HG03064 (cell line): ENCODE measurements around the gene CAPZA2.

Source experiments
- ATAC-seq: cut with Tn5 transposase; IDR thresholded peaks from one replicate; pipeline ENCODE4 v1.9.1; 2021; ENCODE audit warnings: low read depth; ENCODE audit not compliant: unreplicated experiment

The CAPZA2 gene

DNA sequence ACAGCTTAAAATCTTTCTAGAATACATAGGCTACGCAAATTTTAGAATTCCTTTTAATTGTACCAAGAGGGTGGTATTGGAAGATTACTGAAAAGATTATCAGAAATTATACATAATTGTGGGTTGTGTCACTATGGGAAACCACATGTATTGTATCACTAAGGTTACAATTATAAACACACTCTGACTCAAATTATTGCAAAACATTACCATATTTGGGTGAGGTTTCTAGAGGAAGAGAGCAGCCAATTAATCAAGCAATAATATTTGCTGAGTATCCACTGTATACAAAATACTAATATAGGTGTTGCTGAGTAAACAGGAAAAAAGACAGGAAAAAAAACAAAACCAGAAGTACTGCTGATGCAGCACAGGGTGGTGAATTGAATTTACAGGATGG lies 3.1 kb upstream of the CAPZA2 start:
- ATAC-seq: no peak

DNA sequence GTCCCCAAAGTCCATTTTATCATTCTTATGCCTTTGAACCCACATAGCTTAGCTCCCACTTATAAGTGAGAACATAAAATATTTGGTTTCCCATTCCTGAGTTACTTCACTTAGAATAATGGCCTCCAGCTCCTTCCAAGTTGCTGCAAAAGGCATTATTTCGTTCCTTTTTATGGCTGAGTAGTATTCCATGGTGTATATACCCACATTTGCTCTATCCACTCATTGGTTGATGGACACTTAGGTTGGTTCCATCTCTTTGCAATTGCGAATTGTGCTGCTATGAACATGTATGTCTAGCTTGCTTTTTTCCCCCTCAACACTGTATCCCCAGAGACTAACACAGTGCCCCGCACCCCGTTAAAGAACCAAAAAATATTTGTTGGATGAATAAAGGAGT lies 670 bp upstream of the CAPZA2 start:
- no peak for ATAC-seq

GRCh38 chr7:116862951-116863670 lies 724 bp downstream of the CAPZA2 start:
- ATAC-seq: peak; percentile 36

DNA sequence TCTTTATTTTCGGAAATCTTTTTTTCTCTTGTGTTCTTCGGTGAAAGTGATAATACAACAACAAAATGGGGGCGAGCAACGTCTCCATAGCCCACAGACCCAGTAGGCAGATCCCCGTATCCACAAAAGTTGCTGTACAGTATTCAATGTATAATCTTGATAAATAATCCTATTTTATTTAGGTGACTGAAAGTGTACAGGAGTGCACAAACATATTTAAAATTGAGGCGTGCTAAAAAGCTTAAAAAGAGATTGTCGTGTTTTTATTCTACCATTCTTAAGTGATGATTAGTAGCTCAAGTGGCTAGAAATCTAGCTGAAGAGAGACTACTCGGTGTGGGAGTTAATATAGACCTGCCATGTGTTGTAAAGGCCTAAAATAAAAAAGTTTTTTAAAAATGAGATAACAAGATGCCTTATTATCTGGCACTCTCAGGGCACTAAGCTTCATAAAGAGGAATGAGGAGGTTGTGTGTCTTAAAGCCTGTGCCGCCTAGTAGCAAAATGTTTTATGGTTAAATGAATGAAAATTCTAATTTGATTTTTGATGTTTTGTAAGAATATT lies 1.6 kb downstream of the CAPZA2 start:
- no peak for ATAC-seq

DNA sequence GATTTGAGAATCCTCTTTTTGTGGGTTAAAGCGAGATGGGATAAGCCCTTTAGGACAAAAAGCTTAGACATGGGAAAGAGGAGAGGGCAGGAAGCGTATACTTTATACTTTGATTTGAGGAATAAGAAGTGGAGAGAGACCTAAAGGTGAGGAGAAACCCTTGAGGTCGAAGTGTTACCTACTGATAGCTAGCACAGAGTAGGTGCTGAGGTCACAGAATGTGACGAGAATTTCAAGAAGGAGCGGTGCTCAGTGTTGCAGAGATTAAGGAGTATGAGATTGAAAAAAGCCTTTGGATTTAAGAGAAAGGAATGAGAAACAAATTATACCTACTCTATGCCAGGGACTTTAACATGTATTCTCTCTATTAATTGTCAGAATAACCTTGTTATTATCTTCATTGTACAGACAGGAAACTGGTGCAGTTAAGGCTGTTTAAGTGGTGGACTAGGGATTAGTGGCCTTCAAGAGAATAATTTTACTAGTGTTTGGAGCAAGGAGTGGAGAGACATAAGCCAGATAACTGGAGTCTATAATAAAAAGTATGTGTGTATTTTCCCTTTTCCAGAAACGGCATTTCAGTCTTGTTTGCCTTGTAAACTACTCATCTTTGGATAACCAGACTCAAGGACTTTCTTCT lies 8.8 kb downstream of the CAPZA2 start:
- no peak for ATAC-seq

GRCh38 chr7:116872026-116872425 lies 9.6 kb downstream of the CAPZA2 start:
- ATAC-seq: no peak

- no peak for ATAC-seq
These were observed 11.2 kb downstream of the CAPZA2 start for GRCh38 chr7:116873619-116874018.

- no peak for ATAC-seq
These were observed 14.5 kb downstream of the CAPZA2 start for GRCh38 chr7:116876664-116877442.

- no peak for ATAC-seq
These were observed 15.2 kb downstream of the CAPZA2 start for GRCh38 chr7:116877443-116878217.

- no peak for ATAC-seq
These were observed 22.3 kb downstream of the CAPZA2 start for GRCh38 chr7:116884691-116885090.

DNA sequence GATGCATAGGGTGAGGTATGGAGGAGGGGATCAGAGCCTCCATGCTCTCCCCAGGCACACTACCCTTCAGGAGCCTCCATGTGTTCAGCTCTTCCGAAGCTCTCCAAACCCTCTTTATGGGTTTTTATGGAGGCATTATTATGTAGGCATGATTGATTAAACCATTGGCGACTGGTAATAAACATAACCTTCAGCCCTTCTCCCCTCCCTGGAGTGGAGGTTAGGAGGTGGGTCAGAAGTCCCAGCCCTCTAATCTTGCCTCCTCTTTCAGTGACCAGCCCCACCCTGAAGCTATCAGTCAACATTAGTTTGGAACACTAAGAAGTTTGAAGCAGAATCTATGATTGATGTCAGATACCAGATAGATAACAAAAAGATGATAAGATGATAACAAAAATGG lies 23.3 kb downstream of the CAPZA2 start:
- no peak for ATAC-seq

DNA sequence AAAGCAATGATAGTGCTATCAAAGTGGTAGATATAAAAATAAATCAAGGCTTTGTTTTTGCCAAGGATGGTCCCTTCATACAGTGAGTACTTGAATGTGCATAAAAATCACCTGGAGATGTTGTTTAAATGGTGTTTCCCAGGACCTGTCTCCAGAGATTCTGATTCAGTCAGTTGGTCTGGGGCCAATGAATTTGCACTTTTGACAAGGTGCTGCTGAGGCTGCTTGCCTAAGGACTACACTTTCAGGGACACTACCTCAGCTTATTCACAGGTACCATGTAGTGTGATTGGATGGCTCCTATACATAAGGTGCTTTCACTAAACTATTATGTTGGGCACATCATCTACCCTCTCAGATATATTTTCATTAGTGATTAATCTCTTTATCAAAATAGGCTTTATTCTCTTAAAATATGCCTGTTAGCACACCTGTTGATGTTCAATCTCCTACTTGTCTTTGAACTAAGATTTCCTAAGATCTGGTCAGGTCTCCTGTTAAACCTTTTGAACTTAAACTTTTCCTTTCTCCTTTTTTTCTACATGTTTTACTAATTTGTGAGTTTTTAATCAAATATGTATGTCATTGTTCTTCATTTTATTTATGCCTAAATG lies 24.3 kb downstream of the CAPZA2 start:
- ATAC-seq: no peak

DNA sequence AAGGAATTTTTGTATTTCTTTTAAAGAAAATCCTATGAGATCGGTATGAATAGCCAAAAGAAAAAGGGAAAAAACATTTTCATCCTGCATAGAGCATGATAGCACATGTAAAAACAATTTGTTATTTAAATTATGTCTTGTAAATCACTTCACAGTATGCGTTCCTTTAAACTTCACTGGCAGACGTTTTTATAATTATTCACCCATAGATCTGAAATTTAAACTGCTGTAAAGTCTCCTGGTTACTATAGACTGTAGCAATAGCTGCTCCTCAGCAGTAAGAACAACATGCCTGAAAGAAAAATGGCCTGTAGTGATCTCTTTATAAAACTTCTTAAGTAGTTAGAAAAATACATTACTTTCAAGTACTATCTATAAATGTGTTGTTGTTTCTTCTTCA lies 26.5 kb downstream of the CAPZA2 start:
- ATAC-seq: no peak

- ATAC-seq: no peak
These were observed 33.5 kb downstream of the CAPZA2 start for GRCh38 chr7:116895849-116896248.

DNA sequence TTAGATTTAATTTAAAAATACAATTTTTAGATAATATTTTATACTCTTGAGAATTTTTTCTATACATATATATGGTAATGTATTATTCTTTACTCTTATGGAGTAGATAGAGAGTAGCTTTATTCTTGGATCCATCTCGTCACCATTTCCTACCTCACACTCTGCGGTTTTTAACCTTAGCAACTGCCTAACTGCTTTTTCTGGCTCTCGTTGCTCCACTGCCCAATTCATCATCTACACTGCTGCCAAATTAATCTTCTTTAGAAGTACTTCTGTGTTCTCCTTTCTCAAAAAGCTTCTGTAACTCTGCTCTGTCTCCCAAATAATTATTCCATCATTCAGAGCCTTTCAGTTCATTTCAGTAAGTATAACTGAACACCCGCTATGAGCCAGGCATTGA lies 35.3 kb downstream of the CAPZA2 start:
- ATAC-seq: no peak

DNA sequence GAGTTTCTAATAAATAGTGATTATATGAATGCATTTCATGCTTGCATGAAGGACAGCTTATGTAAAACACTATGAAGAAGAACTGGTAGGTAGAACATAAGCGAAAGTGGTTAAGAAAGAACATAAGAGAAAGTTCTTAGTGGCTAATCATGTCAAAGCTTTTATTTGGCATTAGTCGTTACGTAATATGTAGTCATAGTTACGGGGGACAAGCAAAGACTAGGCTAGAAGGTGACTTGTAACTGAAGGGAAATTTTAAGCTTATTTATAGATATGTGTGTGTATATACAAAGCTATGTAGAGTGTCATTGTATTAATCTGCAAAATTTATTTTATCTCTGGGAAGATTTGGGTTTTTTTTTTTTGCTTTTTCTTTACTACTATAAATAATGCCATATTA lies 36.9 kb downstream of the CAPZA2 start:
- ATAC-seq: no peak

DNA sequence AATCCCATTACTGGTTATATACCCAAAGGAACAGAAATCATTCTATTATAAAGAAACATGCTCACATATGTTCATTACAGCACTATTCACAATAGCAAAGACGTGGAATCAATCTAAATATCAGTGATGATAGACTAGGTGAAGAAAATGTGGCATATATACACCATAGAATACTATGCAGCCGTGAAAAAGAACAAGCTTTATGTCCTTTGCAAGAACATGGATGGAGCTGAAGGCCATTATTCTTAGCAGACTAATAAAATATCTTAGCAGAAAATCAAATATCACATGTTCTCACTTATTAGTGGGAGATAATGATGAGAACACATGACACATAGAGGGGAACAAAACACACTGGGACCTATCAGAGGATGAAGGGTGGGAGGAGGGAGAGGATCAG lies 38.8 kb downstream of the CAPZA2 start:
- no peak for ATAC-seq

DNA sequence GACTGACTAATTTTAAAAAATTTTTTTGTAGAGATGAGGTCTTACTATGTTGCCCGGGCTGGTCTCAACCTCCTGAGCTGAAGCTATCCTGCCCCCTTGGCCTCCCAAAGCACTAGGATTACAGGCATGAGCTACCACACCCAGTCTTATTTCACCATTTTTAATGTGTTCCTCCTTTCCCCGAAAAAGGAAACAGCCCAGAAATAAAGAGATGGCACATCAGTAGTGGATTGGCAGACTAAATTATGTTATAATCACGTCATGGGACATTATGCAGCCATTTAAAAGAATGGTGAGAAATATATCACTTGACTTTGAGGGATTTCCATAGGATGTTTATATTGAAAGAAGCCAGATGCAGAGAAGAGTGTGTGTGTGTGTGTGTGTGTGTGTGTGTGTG lies 40.5 kb downstream of the CAPZA2 start:
- no peak for ATAC-seq

DNA sequence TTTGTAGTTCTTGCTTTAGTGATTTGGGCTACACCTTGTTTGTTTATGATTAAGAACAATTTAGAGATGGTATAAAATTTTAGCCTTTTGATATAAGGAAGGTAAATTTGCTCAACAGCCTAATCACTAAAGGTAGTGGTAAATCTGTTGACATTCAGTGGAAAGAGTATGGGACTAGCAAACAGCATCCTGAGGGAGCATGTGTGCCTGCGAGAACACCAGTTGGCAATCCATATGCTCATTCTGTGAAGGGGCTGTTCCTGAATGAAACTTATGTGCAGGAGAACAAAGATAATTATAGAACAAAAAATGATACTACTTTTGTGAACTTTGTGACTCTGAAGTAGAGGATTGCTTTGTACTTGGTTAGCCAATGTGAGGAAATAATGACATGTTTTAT lies 44.0 kb downstream of the CAPZA2 start:
- no peak for ATAC-seq

GRCh38 chr7:116910383-116910782 lies 48.0 kb downstream of the CAPZA2 start:
- ATAC-seq: no peak
